A549 (cell line): ENCODE data around the gene RAB3IL1.

Source experiments
- CEBPB ChIP-seq, 2 experiments: fragments of >200 bp in 1 of 2; sonication (Bioruptor Twin) in 1 of 2; formaldehyde crosslinking in 1 of 2; IDR thresholded peaks; 2 replicates each; pipeline ENCODE4 v1.6.1; 2012 to 2016
- EP300 ChIP-seq, 2 experiments: fragments of >200 bp; sonication (Bioruptor Twin); formaldehyde crosslinking; IDR thresholded peaks; 2 replicates in 1 of 2; 3 replicates in 1 of 2; pipeline ENCODE4 v1.6.1; 2016 to 2017
- ESRRA ChIP-seq: fragments of 150-350 bp; IDR thresholded peaks from 2 replicates; pipeline ENCODE4 v1.6.1; 2014; ENCODE audit warnings: mild to moderate bottlenecking, low read length, borderline replicate concordance
- JUN ChIP-seq, 2 experiments: fragments of >200 bp; sonication (Bioruptor Twin); formaldehyde crosslinking; IDR thresholded peaks; 2 replicates in 1 of 2; 3 replicates in 1 of 2; pipeline ENCODE4 v1.6.1; 2016 to 2017
- JUNB ChIP-seq: fragments of >200 bp; sonication (Bioruptor Twin); formaldehyde crosslinking; IDR thresholded peaks from 2 replicates; pipeline ENCODE4 v1.6.1; 2016
- NR3C1 ChIP-seq: fragments of >200 bp; sonication (Bioruptor Twin); formaldehyde crosslinking; IDR thresholded peaks from 3 replicates; pipeline ENCODE4 v1.6.1; 2017
- PHF8 ChIP-seq: fragments of 200-600 bp; sonication (generic); IDR thresholded peaks from 2 replicates; pipeline ENCODE4 v1.6.1; 2016; ENCODE audit warnings: low read depth, mild to moderate bottlenecking, antibody characterized with exemption, moderate library complexity, borderline replicate concordance
- POLR2A ChIP-seq: IDR thresholded peaks from 2 replicates; pipeline ENCODE4 v1.6.1; 2012; ENCODE audit warnings: mild to moderate bottlenecking, low read length
- RAD21 ChIP-seq, 2 experiments: fragments of >200 bp in 1 of 2; sonication (Bioruptor Twin) in 1 of 2; formaldehyde crosslinking in 1 of 2; IDR thresholded peaks in 1 of 2; conservative IDR thresholded peaks in 1 of 2; 2 replicates in 1 of 2; 3 replicates in 1 of 2; pipeline ENCODE4 v1.6.1; 2012 to 2018; ENCODE audit warnings: inconsistent platforms in 1 of 2
- RFX5 ChIP-seq: fragments of 450-650 bp; IDR thresholded peaks from 2 replicates; pipeline ENCODE4 v1.7.1; 2014; ENCODE audit warnings: antibody characterized with exemption, mild to moderate bottlenecking, moderate library complexity
- TF ChIP-seq, protein P1 (sequence below): fragments of >200 bp; sonication (Bioruptor Twin); formaldehyde crosslinking; IDR thresholded peaks from 3 replicates; pipeline ENCODE4 v1.5.1; 2016
- TF ChIP-seq, protein P2 (sequence below): fragments of 200-600 bp; sonication (generic); IDR thresholded peaks from 2 replicates; pipeline ENCODE4 v1.6.1; 2016; ENCODE audit warnings: antibody characterized with exemption, mild to moderate bottlenecking, moderate library complexity

DNA sequence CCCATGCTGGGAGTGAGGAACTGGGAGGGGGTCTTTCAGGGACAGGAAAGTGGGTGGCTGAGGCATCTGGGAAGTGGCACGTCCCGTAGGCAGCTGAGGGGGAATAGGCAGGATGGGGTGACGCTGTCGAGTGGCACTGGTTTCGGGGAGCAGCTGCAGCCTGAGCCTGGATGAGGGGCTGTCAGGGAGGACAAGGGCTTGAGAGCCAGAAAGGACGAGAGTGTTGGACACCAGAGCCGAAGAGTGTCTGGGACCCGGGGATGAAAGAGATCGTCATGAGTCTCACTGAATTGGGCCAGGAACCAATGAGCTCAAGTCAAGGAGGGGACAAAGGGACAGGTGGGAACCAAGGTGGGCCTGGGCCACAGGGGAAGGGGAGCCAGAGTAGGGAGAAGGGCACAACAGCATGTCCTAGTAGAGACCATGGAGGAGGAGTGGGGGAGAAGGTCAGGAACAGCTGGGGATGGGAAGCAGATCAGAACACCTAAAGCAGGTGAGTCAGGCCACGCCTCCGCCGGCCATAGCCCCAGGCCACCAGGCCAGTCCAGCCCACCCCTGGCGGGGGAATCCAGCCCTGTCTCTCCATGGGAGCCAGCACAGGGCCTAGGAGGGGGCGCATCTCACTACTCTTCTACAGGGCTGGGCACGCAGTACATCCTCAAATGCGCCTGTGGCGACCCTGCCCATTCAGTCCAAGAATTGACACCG lies 4.2 kb downstream of the RAB3IL1 start:
- TF ChIP-seq EP300 (IDR thresholded peaks at IDR 0.05): no peak
- TF ChIP-seq, protein P1, sequence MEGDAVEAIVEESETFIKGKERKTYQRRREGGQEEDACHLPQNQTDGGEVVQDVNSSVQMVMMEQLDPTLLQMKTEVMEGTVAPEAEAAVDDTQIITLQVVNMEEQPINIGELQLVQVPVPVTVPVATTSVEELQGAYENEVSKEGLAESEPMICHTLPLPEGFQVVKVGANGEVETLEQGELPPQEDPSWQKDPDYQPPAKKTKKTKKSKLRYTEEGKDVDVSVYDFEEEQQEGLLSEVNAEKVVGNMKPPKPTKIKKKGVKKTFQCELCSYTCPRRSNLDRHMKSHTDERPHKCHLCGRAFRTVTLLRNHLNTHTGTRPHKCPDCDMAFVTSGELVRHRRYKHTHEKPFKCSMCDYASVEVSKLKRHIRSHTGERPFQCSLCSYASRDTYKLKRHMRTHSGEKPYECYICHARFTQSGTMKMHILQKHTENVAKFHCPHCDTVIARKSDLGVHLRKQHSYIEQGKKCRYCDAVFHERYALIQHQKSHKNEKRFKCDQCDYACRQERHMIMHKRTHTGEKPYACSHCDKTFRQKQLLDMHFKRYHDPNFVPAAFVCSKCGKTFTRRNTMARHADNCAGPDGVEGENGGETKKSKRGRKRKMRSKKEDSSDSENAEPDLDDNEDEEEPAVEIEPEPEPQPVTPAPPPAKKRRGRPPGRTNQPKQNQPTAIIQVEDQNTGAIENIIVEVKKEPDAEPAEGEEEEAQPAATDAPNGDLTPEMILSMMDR: no peak
- TF ChIP-seq, protein P2, sequence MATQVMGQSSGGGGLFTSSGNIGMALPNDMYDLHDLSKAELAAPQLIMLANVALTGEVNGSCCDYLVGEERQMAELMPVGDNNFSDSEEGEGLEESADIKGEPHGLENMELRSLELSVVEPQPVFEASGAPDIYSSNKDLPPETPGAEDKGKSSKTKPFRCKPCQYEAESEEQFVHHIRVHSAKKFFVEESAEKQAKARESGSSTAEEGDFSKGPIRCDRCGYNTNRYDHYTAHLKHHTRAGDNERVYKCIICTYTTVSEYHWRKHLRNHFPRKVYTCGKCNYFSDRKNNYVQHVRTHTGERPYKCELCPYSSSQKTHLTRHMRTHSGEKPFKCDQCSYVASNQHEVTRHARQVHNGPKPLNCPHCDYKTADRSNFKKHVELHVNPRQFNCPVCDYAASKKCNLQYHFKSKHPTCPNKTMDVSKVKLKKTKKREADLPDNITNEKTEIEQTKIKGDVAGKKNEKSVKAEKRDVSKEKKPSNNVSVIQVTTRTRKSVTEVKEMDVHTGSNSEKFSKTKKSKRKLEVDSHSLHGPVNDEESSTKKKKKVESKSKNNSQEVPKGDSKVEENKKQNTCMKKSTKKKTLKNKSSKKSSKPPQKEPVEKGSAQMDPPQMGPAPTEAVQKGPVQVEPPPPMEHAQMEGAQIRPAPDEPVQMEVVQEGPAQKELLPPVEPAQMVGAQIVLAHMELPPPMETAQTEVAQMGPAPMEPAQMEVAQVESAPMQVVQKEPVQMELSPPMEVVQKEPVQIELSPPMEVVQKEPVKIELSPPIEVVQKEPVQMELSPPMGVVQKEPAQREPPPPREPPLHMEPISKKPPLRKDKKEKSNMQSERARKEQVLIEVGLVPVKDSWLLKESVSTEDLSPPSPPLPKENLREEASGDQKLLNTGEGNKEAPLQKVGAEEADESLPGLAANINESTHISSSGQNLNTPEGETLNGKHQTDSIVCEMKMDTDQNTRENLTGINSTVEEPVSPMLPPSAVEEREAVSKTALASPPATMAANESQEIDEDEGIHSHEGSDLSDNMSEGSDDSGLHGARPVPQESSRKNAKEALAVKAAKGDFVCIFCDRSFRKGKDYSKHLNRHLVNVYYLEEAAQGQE: no peak
- TF ChIP-seq ESRRA: no peak
- no peak for TF ChIP-seq PHF8
- TF ChIP-seq POLR2A: no peak
- no peak for TF ChIP-seq NR3C1
- no peak for TF ChIP-seq RAD21 (conservative IDR thresholded peaks at IDR 0.05 in 1 of 2, IDR thresholded peaks at IDR 0.05 in 1 of 2)
- TF ChIP-seq JUNB: no peak
- no peak for TF ChIP-seq RFX5
- no peak for TF ChIP-seq JUN (IDR thresholded peaks at IDR 0.05)
- TF ChIP-seq CEBPB (IDR thresholded peaks at IDR 0.05): no peak
